GM23248 (cell line): ENCODE results near the gene ADGRG7. TPM values are rescaled to one million over a fixed set of nuclear protein-coding genes. Genes with fewer than 3 reads are reported as not detected.

Experiments
- DNase-seq: peaks from one replicate; pipeline ENCODE4 v3.0.0-alpha.2; 2015
- H2AFZ ChIP-seq: fragments of 200-600 bp; sonication (generic); 2 replicates; pipeline ENCODE4 v1.6.1; 2016; ENCODE audit warnings: antibody characterized with exemption
- H3F3A ChIP-seq: fragments of 200-600 bp; sonication (generic); 2 replicates; pipeline ENCODE4 v1.6.1; 2016; ENCODE audit warnings: mild to moderate bottlenecking, antibody characterized with exemption, mixed run types; ENCODE audit not compliant: insufficient read depth
- H3K27ac ChIP-seq: fragments of 200-600 bp; sonication (generic); 2 replicates; pipeline ENCODE4 v1.5.1; 2016; ENCODE audit warnings: mild to moderate bottlenecking
- H3K27me3 ChIP-seq: fragments of 200-600 bp; sonication (generic); replicated peaks from 2 replicates; pipeline ENCODE4 v1.6.1; 2016; ENCODE audit warnings: mild to moderate bottlenecking; ENCODE audit not compliant: insufficient read depth
- H3K36me3 ChIP-seq: fragments of 200-600 bp; sonication (generic); 2 replicates; pipeline ENCODE4 v1.6.1; 2016; ENCODE audit warnings: low read depth, mild to moderate bottlenecking
- H3K4me1 ChIP-seq: fragments of 200-600 bp; sonication (generic); 2 replicates; pipeline ENCODE4 v1.6.1; 2016; ENCODE audit warnings: mild to moderate bottlenecking; ENCODE audit not compliant: insufficient read depth
- H3K4me2 ChIP-seq: fragments of 200-600 bp; sonication (generic); one replicate; pipeline ENCODE4 v1.6.1; 2016; ENCODE audit warnings: mild to moderate bottlenecking; ENCODE audit not compliant: unreplicated experiment
- H3K4me3 ChIP-seq: fragments of 200-600 bp; sonication (generic); 2 replicates; pipeline ENCODE4 v1.5.1; 2016; ENCODE audit warnings: mild to moderate bottlenecking
- H3K79me2 ChIP-seq: fragments of 200-600 bp; sonication (generic); 2 replicates; pipeline ENCODE4 v1.6.1; 2016; ENCODE audit warnings: mild to moderate bottlenecking; ENCODE audit not compliant: insufficient read depth
- H3K9ac ChIP-seq: fragments of 200-600 bp; sonication (generic); 2 replicates; pipeline ENCODE4 v1.6.1; 2016; ENCODE audit warnings: mild to moderate bottlenecking
- H3K9me2 ChIP-seq: fragments of 200-600 bp; sonication (generic); 2 replicates; pipeline ENCODE4 v1.6.1; 2016; ENCODE audit warnings: mixed run types, mild to moderate bottlenecking, moderate library complexity; ENCODE audit not compliant: insufficient read depth
- H3K9me3 ChIP-seq: fragments of 200-600 bp; sonication (generic); one replicate; pipeline ENCODE4 v1.6.1; 2017; ENCODE audit warnings: low read depth
- H4K20me1 ChIP-seq: fragments of 200-600 bp; sonication (generic); 2 replicates; pipeline ENCODE4 v1.6.0; 2016; ENCODE audit not compliant: insufficient read depth
- EZH2 ChIP-seq: fragments of 200-600 bp; sonication (generic); IDR thresholded peaks from 2 replicates; pipeline ENCODE4 v1.6.1; 2018; ENCODE audit warnings: antibody characterized with exemption, mild to moderate bottlenecking; ENCODE audit not compliant: insufficient read depth, poor library complexity, severe bottlenecking
- EZH2phosphoT487 ChIP-seq: fragments of 200-600 bp; sonication (generic); IDR thresholded peaks from 2 replicates; pipeline ENCODE4 v1.6.1; 2018; ENCODE audit warnings: antibody characterized with exemption, moderate library complexity, mild to moderate bottlenecking, low read depth; ENCODE audit not compliant: insufficient read depth
- WGBS, 2 experiments: methylation state at CpG; one replicate each; pipeline ENCODE4 v1.1.6; 2015 to 2017; ENCODE audit warnings: low lambda C conversion rate in 2 of 2, low coverage in 1 of 2; ENCODE audit errors: missing lambda C conversion rate in 2 of 2; 5-methylcytosine and 5-hydroxymethylcytosine counted together
- in situ Hi-C: fragments of 300-500 bp; cut with MboI; formaldehyde crosslinking; loops from 2 replicates; pipeline ENCODE4 v1.15.0; 2020
- polyA plus RNA-seq: library from polyadenylated mRNA; unstranded; fragments of >200 nt; fragmentation: Nextera tagmentation; extraction: Ambion mirVana; gene quantifications from 2 replicates; pipeline ENCODE4 v1.2.1, GENCODE V29; 2016
- total RNA-seq: library from RNA; depleted of rRNA; stranded (reverse); fragments of >200 nt; shearing (Covaris generic); gene quantifications from 2 replicates; pipeline ENCODE4 v1.2.3, GENCODE V29; 2014

ADGRG7 gene
- total and polyA plus RNA-seq, 2 experiments from 2014 or later: not detected

DNA sequence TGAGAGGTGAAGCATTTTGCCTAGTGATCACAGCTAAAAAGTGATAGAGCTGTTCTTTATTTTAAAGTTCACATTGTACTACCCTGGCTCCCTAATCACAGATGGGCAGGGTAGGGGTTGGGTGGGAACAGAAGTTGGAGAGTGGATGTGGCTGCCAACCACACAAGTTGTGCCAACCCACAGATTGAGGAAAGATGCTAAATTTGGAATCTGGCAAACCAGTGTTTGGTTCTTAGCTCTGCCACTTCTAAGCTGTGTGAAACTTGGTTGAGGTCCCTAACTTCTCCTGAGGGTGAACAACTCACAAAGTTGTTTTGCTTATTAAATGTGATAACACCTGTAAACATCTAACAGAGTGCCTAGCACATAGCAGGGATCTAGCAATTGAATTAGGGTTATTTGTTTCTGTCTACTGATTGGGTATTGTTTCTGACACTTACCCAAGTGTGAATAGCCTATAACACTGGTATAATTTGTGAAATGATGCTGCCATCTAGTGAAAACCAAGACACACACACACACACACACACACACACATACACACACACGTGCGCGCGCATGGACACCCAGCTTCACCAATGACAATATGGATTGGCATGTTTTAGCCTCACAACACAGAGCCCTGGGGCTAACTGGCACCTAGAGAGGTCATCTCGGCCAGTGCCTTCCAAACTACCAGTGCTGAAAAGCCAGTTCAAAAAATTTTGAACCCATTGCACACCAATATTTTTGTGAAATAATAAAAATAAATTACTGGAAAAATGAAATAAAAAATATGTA is 25.3 kb downstream of the ADGRG7 start:
- Histone ChIP-seq H3F3A (no peaks in the 10 kb centered on the region), H2AFZ (no peak overlapping the region), H3K27me3 (peaks cover 8% of the 10 kb centered on the region), H3K27ac (no peak overlapping the region), H3K9me3 (no peaks in the 10 kb centered on the region), H3K9ac (no peak overlapping the region), H3K36me3 (no peaks in the 10 kb centered on the region), H4K20me1 (no peaks in the 10 kb centered on the region), H3K4me2 (no peak overlapping the region), H3K9me2 (no peaks in the 10 kb centered on the region), H3K4me1 (no peaks in the 10 kb centered on the region), H3K4me3 (no peak overlapping the region), H3K79me2 (no peaks in the 10 kb centered on the region)
- no peak for TF ChIP-seq EZH2phosphoT487
- DNase-seq: peak; percentile 24
- in situ Hi-C loops: no loop called here
- 66 to 68% methylated on average over 5 of the region's 5 CpGs for WGBS, 2 experiments

DNA sequence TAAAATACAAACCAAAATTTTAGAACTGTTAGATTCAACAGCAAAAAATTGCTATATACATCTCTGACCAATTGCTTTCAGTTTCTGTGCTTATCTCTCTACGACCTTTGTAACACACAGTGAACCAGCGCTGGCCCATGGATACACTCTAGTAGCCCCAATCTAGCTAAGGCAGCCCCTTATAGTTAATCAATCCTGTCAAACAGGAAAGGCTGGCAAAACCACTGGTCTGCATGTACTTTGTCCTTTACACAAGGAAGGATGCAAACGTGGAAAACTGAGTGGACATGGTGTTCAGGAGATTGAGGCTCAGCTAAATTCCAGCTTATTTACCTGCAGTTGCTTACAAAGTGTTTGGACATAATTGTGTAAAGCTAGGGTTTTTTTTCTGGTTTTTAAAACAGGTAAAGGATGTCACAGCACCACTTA is 25.9 kb downstream of the ADGRG7 start:
- TF ChIP-seq EZH2: no peak
- TF ChIP-seq EZH2phosphoT487: no peak
- H3K27me3 ChIP-seq: peaks cover 8% of the 10 kb centered on the region
- H3K9me3 ChIP-seq: no peaks in the 10 kb centered on the region
- H3K4me1 ChIP-seq: no peaks in the 10 kb centered on the region
- no peak overlapping the region for H3K27ac ChIP-seq
- in situ Hi-C loops: no loop called here
- no peak overlapping the region for H3K4me3 ChIP-seq
- H2AFZ ChIP-seq: no peak overlapping the region
- no peaks in the 10 kb centered on the region for H3F3A ChIP-seq
- H4K20me1 ChIP-seq: no peaks in the 10 kb centered on the region
- DNase-seq: no peak
- 60 to 63% methylated on average over 3 of the region's 3 CpGs for WGBS, 2 experiments
- H3K79me2 ChIP-seq: no peaks in the 10 kb centered on the region
- H3K4me2 ChIP-seq: no peak overlapping the region
- H3K36me3 ChIP-seq: no peaks in the 10 kb centered on the region
- H3K9ac ChIP-seq: no peak overlapping the region
- H3K9me2 ChIP-seq: no peaks in the 10 kb centered on the region

DNA sequence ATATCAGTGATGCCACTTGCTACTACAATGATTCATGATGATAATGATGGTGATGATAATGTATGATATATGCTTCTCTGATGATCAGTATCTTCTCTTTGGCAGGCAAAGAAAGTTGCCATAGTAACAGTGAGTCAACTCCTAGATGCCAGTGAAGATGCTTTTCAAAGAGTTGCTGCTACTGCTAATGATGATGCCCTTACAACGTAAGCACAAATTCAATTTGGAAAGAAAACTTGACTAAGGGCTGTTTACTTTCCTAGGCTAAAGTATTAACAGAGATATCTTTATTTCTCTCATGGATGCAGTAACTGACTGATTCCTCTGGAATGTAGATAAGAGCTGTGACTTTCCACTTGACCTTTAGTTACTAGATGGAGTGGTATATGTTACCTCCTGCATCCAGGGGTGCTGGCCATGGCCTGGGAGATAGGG is 27.8 kb downstream of the ADGRG7 start:
- H3K27ac ChIP-seq: no peak overlapping the region
- no peak for TF ChIP-seq EZH2phosphoT487
- no peaks in the 10 kb centered on the region for H3K9me3 ChIP-seq
- no peaks in the 10 kb centered on the region for H4K20me1 ChIP-seq
- 31 to 63% methylated on average over 1 of the region's 1 CpG for WGBS, 2 experiments
- no peaks in the 10 kb centered on the region for H3K4me1 ChIP-seq
- no peaks in the 10 kb centered on the region for H3K36me3 ChIP-seq
- H3K27me3 ChIP-seq: peaks cover 23% of the 10 kb centered on the region
- no peak overlapping the region for H3K4me3 ChIP-seq
- no peak overlapping the region for H3K4me2 ChIP-seq
- in situ Hi-C loops: no loop called here
- H2AFZ ChIP-seq: no peak overlapping the region
- H3K9me2 ChIP-seq: no peaks in the 10 kb centered on the region
- no peaks in the 10 kb centered on the region for H3F3A ChIP-seq
- no peaks in the 10 kb centered on the region for H3K79me2 ChIP-seq
- peak; percentile 44 for DNase-seq
- no peak overlapping the region for H3K9ac ChIP-seq

DNA sequence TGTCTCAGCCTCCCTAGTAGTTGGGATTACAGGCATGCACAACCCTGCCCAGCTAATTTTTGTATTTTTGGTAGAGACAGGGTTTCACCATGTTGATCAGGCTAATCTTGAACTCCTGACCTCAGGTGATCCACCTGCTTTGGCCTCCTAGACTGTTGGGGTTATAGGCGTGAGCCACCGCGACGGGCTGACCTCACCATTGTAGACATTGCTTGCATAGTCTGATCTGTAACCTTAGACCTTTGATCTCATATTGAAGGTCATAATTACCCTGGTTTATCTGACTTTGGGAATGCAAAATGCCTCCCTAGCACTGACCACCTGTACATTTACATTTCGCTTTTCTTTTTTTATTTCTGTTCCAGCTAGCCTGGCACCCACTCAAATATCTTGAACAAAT is 31.2 kb downstream of the ADGRG7 start:
- WGBS, 2 experiments: 85 to 91% methylated on average over 5 of the region's 5 CpGs
- Histone ChIP-seq H3K9me2 (no peaks in the 10 kb centered on the region), H3K79me2 (no peaks in the 10 kb centered on the region), H3K4me2 (no peak overlapping the region), H3K27ac (no peak overlapping the region), H3K4me3 (no peak overlapping the region), H3K9ac (no peak overlapping the region), H3K27me3 (peaks cover 52% of the 10 kb centered on the region), H4K20me1 (no peaks in the 10 kb centered on the region), H3F3A (no peaks in the 10 kb centered on the region), H2AFZ (no peak overlapping the region), H3K4me1 (no peaks in the 10 kb centered on the region), H3K36me3 (no peaks in the 10 kb centered on the region), H3K9me3 (no peaks in the 10 kb centered on the region)
- in situ Hi-C loops: no loop called here
- TF ChIP-seq EZH2 (no peak), EZH2phosphoT487 (no peak)
- no peak for DNase-seq
